ENCODE data around the gene DIO3.

GRCh38 chr14:101525640-101526527 lies 35.4 kb upstream of the DIO3 start:
- TF ChIP-seq CTCF (IDR thresholded peaks at IDR 0.05) (no peak), ZFX (IDR thresholded peaks at IDR 0.05; ENCODE audit: borderline replicate concordance) (no peak)
